ENCODE measurements around the gene NOS2. TPM values are rescaled to one million over a fixed set of nuclear protein-coding genes. Genes with fewer than 3 reads are reported as not detected.
A peak's percentile ranks its signal among the peaks of the same experiment; 100 is the strongest.
"Not testable (repeated sequence)": the region's sequence is repeated elsewhere in the genome, so short reads cannot be mapped to it uniquely, and the experiment has no call there.

NOS2 gene
- total RNA-seq, 1 experiment from 2014 or later = 19.0 TPM

DNA sequence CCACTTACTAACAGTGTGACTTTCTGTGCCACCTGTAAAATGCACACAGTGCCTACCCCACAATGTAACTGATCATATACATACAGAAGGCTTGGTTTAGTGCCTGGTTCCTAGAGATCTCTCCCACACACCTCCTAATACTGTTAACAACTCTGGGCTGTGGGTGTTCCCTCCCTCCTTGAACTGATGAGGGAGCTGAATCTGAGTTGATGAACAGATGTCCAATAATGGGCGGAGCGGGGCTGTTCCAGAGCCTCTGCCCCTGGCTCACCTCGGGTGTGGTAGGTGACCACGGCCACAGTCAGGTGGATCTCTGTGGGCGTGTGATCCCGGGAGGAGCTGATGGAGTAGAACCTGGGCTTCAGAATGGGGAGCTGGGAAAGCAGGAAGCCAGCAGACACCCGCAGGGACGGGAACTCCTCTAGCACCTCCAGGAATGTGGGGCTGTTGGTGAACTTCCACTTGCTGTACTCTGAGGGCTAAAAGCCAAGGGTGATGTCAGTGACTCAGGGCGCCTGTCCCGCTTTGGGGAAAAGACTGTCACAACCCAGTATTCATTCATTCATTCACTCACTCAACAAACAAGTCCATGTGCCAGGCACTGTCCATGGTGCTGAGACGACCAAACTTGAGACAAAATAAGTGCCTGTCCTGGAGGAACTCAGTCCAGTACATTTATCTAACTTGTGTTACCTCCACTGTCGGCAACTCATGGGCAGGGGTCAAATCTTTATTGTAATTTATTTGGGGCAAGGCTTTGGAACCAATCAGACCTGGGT, 37.6 kb downstream of the NOS2 start:
- H3K9me3 ChIP-seq = no peaks in the 10 kb centered on the region
- H3K4me3 Mint-ChIP-seq (ENCODE audit: unreplicated experiment) = no peak overlapping the region
- no peak overlapping the region for H3K27ac Mint-ChIP-seq (ENCODE audit: unreplicated experiment)
- peak in 1 of 2 experiments; percentile 71 for DNase-seq
- H3K9me3 Mint-ChIP-seq (ENCODE audit: unreplicated experiment) = no peaks in the 10 kb centered on the region
- no peaks in the 10 kb centered on the region for H3K4me1 Mint-ChIP-seq (ENCODE audit: low read depth, unreplicated experiment)
- H3K4me3 ChIP-seq (ENCODE audit: low read depth, low read length) = no peak overlapping the region
- ChIA-PET POLR2A (no interaction called here), CTCF (interaction anchor here (1.2 to 7.7 kb wide), 3 partner anchors 108 to 130 kb away, joined by 3 to 202 read pairs (median 5); no protein-coding TSS in a partner anchor)
- peaks cover 18% of the 10 kb centered on the region for H3K36me3 Mint-ChIP-seq (ENCODE audit: insufficient read depth, unreplicated experiment)
- TF ChIP-seq, protein P1, sequence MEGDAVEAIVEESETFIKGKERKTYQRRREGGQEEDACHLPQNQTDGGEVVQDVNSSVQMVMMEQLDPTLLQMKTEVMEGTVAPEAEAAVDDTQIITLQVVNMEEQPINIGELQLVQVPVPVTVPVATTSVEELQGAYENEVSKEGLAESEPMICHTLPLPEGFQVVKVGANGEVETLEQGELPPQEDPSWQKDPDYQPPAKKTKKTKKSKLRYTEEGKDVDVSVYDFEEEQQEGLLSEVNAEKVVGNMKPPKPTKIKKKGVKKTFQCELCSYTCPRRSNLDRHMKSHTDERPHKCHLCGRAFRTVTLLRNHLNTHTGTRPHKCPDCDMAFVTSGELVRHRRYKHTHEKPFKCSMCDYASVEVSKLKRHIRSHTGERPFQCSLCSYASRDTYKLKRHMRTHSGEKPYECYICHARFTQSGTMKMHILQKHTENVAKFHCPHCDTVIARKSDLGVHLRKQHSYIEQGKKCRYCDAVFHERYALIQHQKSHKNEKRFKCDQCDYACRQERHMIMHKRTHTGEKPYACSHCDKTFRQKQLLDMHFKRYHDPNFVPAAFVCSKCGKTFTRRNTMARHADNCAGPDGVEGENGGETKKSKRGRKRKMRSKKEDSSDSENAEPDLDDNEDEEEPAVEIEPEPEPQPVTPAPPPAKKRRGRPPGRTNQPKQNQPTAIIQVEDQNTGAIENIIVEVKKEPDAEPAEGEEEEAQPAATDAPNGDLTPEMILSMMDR (IDR thresholded peaks at IDR 0.05; ENCODE audit: insufficient read depth in 1 of 2, low read depth in 1 of 2, low read length in 1 of 2, severe bottlenecking in 1 of 2, unreplicated experiment in 1 of 2) = no peak
- H3K27me3 ChIP-seq (replicated peaks; ENCODE audit: control insufficient read depth, insufficient read depth, low read length) = no peaks in the 10 kb centered on the region
- intact Hi-C loops (cut with micrococcal nuclease; ENCODE audit: unreplicated experiment) = no loop called here
- H3K27me3 Mint-ChIP-seq (ENCODE audit: insufficient read depth, unreplicated experiment) = no peaks in the 10 kb centered on the region
- no TSS peak for BruUV-seq (replicated peaks)
- no peaks in the 10 kb centered on the region for H3K36me3 ChIP-seq (ENCODE audit: control insufficient read depth, insufficient read depth, low read length)
- H3K4me1 ChIP-seq = no peaks in the 10 kb centered on the region

DNA sequence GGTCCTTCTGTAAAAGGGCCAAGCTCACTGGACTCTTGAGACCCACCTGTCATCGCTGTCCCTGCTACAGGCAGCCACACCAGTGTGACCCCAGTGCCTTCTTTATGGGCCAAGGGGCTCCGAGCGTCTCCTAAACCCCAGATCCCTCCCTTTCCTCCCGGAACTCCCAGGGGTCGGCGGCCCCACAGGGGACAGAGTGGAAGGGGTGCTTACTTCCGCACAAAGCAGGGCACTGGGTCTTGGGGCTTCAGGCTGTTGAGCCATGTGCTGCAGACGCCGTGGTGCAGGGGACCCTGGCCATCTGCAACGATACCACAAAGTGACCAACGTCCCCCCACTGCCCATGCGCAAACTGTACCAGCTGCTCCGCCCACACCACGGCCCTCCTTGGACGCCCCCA, 39.4 kb downstream of the NOS2 start:
- H3K27me3 ChIP-seq (replicated peaks; ENCODE audit: control insufficient read depth, insufficient read depth, low read length); H3K9me3 Mint-ChIP-seq (ENCODE audit: unreplicated experiment); DNase-seq; H3K4me3 Mint-ChIP-seq (ENCODE audit: unreplicated experiment); BruUV-seq (replicated peaks); H3K36me3 ChIP-seq (ENCODE audit: control insufficient read depth, insufficient read depth, low read length); H3K4me3 ChIP-seq (ENCODE audit: low read depth, low read length); H3K27me3 Mint-ChIP-seq (ENCODE audit: insufficient read depth, unreplicated experiment); H3K27ac Mint-ChIP-seq (ENCODE audit: unreplicated experiment); H3K4me1 Mint-ChIP-seq (ENCODE audit: low read depth, unreplicated experiment); POLR2A ChIA-PET; H3K9me3 ChIP-seq; H3K4me1 ChIP-seq: not testable (repeated sequence)
- H3K36me3 Mint-ChIP-seq (ENCODE audit: insufficient read depth, unreplicated experiment) = peaks cover 15% of the 10 kb centered on the region
- intact Hi-C loops (cut with micrococcal nuclease; ENCODE audit: unreplicated experiment) = loop anchor here (1.0 kb wide), 3 partner anchors 32 to 119 kb away; no protein-coding TSS in a partner anchor
- CTCF ChIA-PET = interaction anchor here (1.1 to 9.8 kb wide), 5 partner anchors 37 to 133 kb away, joined by 3 to 202 read pairs (median 8); partner anchors contain the start of gene LYRM9

DNA sequence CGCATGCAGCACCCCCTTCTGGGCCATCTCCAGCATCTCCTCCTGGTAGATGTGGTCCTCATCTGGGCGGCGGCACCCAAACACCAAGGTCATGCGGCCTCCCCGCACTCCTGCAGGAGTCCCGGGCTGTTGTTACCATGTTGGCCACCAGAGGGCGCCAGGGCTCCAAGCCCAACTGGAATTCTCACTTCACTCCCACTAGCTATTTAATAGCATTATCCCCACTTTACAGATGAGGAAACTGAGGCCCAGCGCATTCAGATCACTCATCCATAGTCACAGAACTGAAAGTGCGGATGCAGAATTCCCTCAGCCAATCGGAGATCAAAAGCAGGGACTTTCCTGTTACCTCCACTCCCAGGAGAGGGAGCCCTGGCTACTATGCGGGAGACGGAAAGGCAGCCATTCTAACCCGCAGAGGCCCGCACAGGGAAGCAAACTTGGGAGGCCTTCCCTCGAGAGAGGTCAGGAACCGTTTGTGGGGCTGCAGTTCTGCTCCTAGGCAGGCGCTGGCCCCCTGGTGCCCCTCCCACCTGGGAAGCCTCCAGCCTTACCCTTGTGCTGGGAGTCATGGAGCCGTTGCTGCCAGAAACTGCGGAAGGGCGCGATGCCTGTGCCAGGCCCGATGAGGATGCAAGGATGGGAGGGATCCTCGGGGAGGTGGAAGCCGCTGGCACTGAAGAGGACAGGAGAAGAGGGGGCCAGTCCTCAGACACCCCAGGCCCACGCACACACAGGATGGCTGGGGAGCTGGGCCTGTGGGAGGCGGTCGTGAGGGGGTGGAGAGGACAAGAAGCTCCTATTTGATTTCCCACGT, 40.1 kb downstream of the NOS2 start:
- Histone ChIP-seq H3K36me3 (ENCODE audit: control insufficient read depth, insufficient read depth, low read length) (no peaks in the 10 kb centered on the region), H3K27me3 (replicated peaks; ENCODE audit: control insufficient read depth, insufficient read depth, low read length) (no peaks in the 10 kb centered on the region), H3K9me3 (no peaks in the 10 kb centered on the region), H3K4me3 (ENCODE audit: low read depth, low read length) (no peak overlapping the region), H3K4me1 (no peaks in the 10 kb centered on the region)
- no peak overlapping the region for H3K4me3 Mint-ChIP-seq (ENCODE audit: unreplicated experiment)
- no peaks in the 10 kb centered on the region for H3K9me3 Mint-ChIP-seq (ENCODE audit: unreplicated experiment)
- peaks cover 15% of the 10 kb centered on the region for H3K36me3 Mint-ChIP-seq (ENCODE audit: insufficient read depth, unreplicated experiment)
- no peaks in the 10 kb centered on the region for H3K27me3 Mint-ChIP-seq (ENCODE audit: insufficient read depth, unreplicated experiment)
- no peak overlapping the region for H3K27ac Mint-ChIP-seq (ENCODE audit: unreplicated experiment)
- TF ChIP-seq, protein P1 (IDR thresholded peaks at IDR 0.05; ENCODE audit: insufficient read depth in 1 of 2, low read depth in 1 of 2, low read length in 1 of 2, severe bottlenecking in 1 of 2, unreplicated experiment in 1 of 2) = peak; percentile 97 to 100
- intact Hi-C loops (cut with micrococcal nuclease; ENCODE audit: unreplicated experiment) = loop anchor here (1.0 kb wide), 3 partner anchors 33 to 120 kb away; no protein-coding TSS in a partner anchor
- ChIA-PET POLR2A (no interaction called here), CTCF (interaction anchor here (0.6 to 9.8 kb wide), 22 partner anchors 12 to 492 kb away, joined by 3 to 202 read pairs (median 5); partner anchors contain the start of gene LYRM9)
- BruUV-seq (replicated peaks) = no TSS peak
- DNase-seq = peak; percentile 85 to 92
- H3K4me1 Mint-ChIP-seq (ENCODE audit: low read depth, unreplicated experiment) = no peaks in the 10 kb centered on the region

All from Caco-2 (cell line).